Measurements from ENCODE around the gene GGACT. TPM values are rescaled to one million over a fixed set of nuclear protein-coding genes. Genes with fewer than 3 reads are reported as not detected.

GGACT gene
- total and polyA plus RNA-seq, 2 experiments from 2014 or later, result 0.24 to 1.0 TPM

- no peak for TF ChIP-seq ZNF462 (CRISPR knock-in tag; IDR thresholded peaks at IDR 0.05)
Observed at GRCh38 chr13:100566543-100566942, 22.0 kb downstream of the GGACT start (continued).

- H3K4me1 Mint-ChIP-seq, result peaks cover 9% of the 10 kb centered on the region
- no peaks in the 10 kb centered on the region for H4K20me1 ChIP-seq (replicated peaks; ENCODE audit: insufficient read depth)
- H3K27me3 ChIP-seq (ENCODE audit: insufficient read depth), result no peaks in the 10 kb centered on the region
- H3K9me3 Mint-ChIP-seq, result peaks cover 19% of the 10 kb centered on the region
- H3K27ac Mint-ChIP-seq, result no peak overlapping the region
- H3K4me1 ChIP-seq (ENCODE audit: insufficient read depth), result peaks cover 5% of the 10 kb centered on the region; the same call in 1 of the 2 replicates
- no peak overlapping the region for H3K4me3 ChIP-seq
- peaks cover 19% of the 10 kb centered on the region for H3K36me3 Mint-ChIP-seq (ENCODE audit: low read depth)
- H3K79me2 ChIP-seq (replicated peaks; ENCODE audit: insufficient read depth), result no peaks in the 10 kb centered on the region
- no peak overlapping the region for H3K4me2 ChIP-seq
- no peak for DNase-seq (ENCODE audit: low spot score)
- peaks cover 4% of the 10 kb centered on the region; the same call in 1 of the 2 replicates for H3K36me3 ChIP-seq (ENCODE audit: insufficient read depth)
- peak overlapping the region; percentile 19; the same call in 1 of the 2 replicates for H2AFZ ChIP-seq
- peaks cover 2% of the 10 kb centered on the region for H3K27me3 Mint-ChIP-seq (ENCODE audit: insufficient read depth, low read depth, poor library complexity)
- 0 out of 2 replicates have a peak, but pooled peaks cover 9% of the 10 kb centered on the region for H3F3A ChIP-seq (replicated peaks; ENCODE audit: low read depth)
- H3K4me3 Mint-ChIP-seq, result no peak overlapping the region
- peaks cover 4% of the 10 kb centered on the region; the same call in 1 of the 2 replicates for H3K9me2 ChIP-seq (ENCODE audit: insufficient read depth)
- H3K27ac ChIP-seq (ENCODE audit: low read depth), result no peak overlapping the region
- TF ChIP-seq EZH2 (IDR thresholded peaks at IDR 0.05; ENCODE audit: low read depth, unreplicated experiment), result no peak
- TF ChIP-seq CTCF (conservative IDR thresholded peaks at IDR 0.05; ENCODE audit: low read depth in 2 of 2), result peak in 1 of 2 experiments; percentile 36; a peak in 2 of 4 replicates
- TF ChIP-seq ZNF462 (CRISPR knock-in tag; IDR thresholded peaks at IDR 0.05), result no peak
- no peak for ATAC-seq
Observed at GRCh38 chr13:100565286-100565685, 23.3 kb downstream of the GGACT start.

Measured in GM23338 (cell line).